ENCODE results near the gene LCP1. TPM values are rescaled to one million over a fixed set of nuclear protein-coding genes. Genes with fewer than 3 reads are reported as not detected.

Gene LCP1
- total RNA-seq, 1 donor from 2014 or later = 0.53 TPM

GRCh38 chr13:46168783-46169182 lies 13.2 kb downstream of the LCP1 start:
- H3K4me3 ChIP-seq (ENCODE audit: low read depth, low read length) = no peak overlapping the region
- H3K36me3 ChIP-seq (ENCODE audit: control insufficient read depth, insufficient read depth, low read length) = no peaks in the 10 kb centered on the region
- TF ChIP-seq CTCF (IDR thresholded peaks at IDR 0.05; ENCODE audit: insufficient read depth, low read length, severe bottlenecking) = no peak
- no peak for FAIRE-seq
- no peak for DNase-seq (ENCODE audit: low read depth)
- H3K27me3 ChIP-seq (ENCODE audit: control insufficient read depth, insufficient read depth, low read length) = peaks cover 2% of the 10 kb centered on the region

- H3K27me3 ChIP-seq (ENCODE audit: control insufficient read depth, insufficient read depth, low read length) = peaks cover 2% of the 10 kb centered on the region
- DNase-seq (ENCODE audit: low read depth) = no peak
- H3K36me3 ChIP-seq (ENCODE audit: control insufficient read depth, insufficient read depth, low read length) = no peaks in the 10 kb centered on the region
- no peak overlapping the region for H3K4me3 ChIP-seq (ENCODE audit: low read depth, low read length)
- no peak for FAIRE-seq
- TF ChIP-seq CTCF (IDR thresholded peaks at IDR 0.05; ENCODE audit: insufficient read depth, low read length, severe bottlenecking) = no peak
These were observed 13.6 kb downstream of the LCP1 start for GRCh38 chr13:46168341-46168740.

- no peak for FAIRE-seq
These were observed 14.9 kb downstream of the LCP1 start for GRCh38 chr13:46166947-46167610.

GRCh38 chr13:46166224-46166584 lies 15.8 kb downstream of the LCP1 start:
- Histone ChIP-seq H3K4me3 (ENCODE audit: low read depth, low read length) (no peak overlapping the region), H3K36me3 (ENCODE audit: control insufficient read depth, insufficient read depth, low read length) (no peaks in the 10 kb centered on the region), H3K27me3 (ENCODE audit: control insufficient read depth, insufficient read depth, low read length) (peaks cover 2% of the 10 kb centered on the region)
- no peak for FAIRE-seq
- no peak for DNase-seq (ENCODE audit: low read depth)
- no peak for TF ChIP-seq CTCF (IDR thresholded peaks at IDR 0.05; ENCODE audit: insufficient read depth, low read length, severe bottlenecking)

More at GRCh38 chr13:46166947-46167610, 14.9 kb downstream of the LCP1 start:
- Histone ChIP-seq H3K36me3 (ENCODE audit: control insufficient read depth, insufficient read depth, low read length) (no peaks in the 10 kb centered on the region), H3K27me3 (ENCODE audit: control insufficient read depth, insufficient read depth, low read length) (peaks cover 2% of the 10 kb centered on the region), H3K4me3 (ENCODE audit: low read depth, low read length) (no peak overlapping the region)
- DNase-seq (ENCODE audit: low read depth) = no peak
- no peak for TF ChIP-seq CTCF (IDR thresholded peaks at IDR 0.05; ENCODE audit: insufficient read depth, low read length, severe bottlenecking)

GRCh38 chr13:46165485-46166223 lies 16.3 kb downstream of the LCP1 start:
- peaks cover 2% of the 10 kb centered on the region for H3K27me3 ChIP-seq (ENCODE audit: control insufficient read depth, insufficient read depth, low read length)
- no peak for DNase-seq (ENCODE audit: low read depth)
- H3K36me3 ChIP-seq (ENCODE audit: control insufficient read depth, insufficient read depth, low read length) = no peaks in the 10 kb centered on the region
- no peak for FAIRE-seq
- no peak overlapping the region for H3K4me3 ChIP-seq (ENCODE audit: low read depth, low read length)
- no peak for TF ChIP-seq CTCF (IDR thresholded peaks at IDR 0.05; ENCODE audit: insufficient read depth, low read length, severe bottlenecking)
